Gastrocnemius medialis (tissue), 4 donors: Measurements from ENCODE around the gene MNS1.

Experiments used
- CTCF ChIP-seq, 5 experiments: fragments of 450-650 bp in 3 of 5; fragments of 200-600 bp in 2 of 5; sonication (generic) in 2 of 5; IDR thresholded peaks in 4 of 5; conservative IDR thresholded peaks in 1 of 5; 1 replicate in 4 of 5; 2 replicates in 1 of 5; pipeline ENCODE4 v1.5.1; 2016 to 2019; ENCODE audit warnings: antibody characterized with exemption in 5 of 5, mild to moderate bottlenecking in 3 of 5, moderate library complexity in 3 of 5
- POLR2A ChIP-seq, 2 donors: fragments of 450-650 bp; IDR thresholded peaks; one replicate each; pipeline ENCODE4 v1.6.1; 2017; ENCODE audit warnings: antibody characterized with exemption in 2 of 2, mild to moderate bottlenecking in 2 of 2, moderate library complexity in 2 of 2

GRCh38 chr15:56459096-56459495 is 5.8 kb downstream of the MNS1 start:
- no peak for TF ChIP-seq CTCF (IDR thresholded peaks at IDR 0.05 in 4 of 5, conservative IDR thresholded peaks at IDR 0.05 in 1 of 5)
- TF ChIP-seq POLR2A (IDR thresholded peaks at IDR 0.05), result no peak
